GM21723 (cell line): Measurements from ENCODE around the gene TBL1XR1.

Experiments
- ATAC-seq: cut with Tn5 transposase; IDR thresholded peaks from one replicate; pipeline ENCODE4 v1.9.1; 2021; ENCODE audit warnings: mild to moderate bottlenecking, moderate library complexity; ENCODE audit not compliant: unreplicated experiment

Gene TBL1XR1

DNA sequence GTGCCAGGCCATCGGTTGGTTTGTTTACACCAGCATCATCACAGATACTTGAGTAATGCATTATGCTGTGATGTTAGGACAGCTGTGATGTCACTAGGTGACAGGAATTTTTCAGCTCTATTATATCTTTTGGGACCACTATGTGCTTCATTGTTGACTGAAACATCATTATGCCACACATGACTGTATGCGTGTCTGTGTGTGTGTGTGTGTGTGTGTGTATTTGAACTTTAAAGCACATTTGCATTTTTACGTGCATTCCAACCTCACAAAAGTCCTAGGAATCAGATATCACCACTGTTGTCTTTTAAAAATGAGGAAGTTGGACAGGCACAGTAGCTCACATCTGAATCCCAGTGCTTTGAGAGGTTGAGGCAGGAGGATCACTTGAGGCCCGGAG lies 223.0 kb downstream of the TBL1XR1 start:
- no peak for ATAC-seq

DNA sequence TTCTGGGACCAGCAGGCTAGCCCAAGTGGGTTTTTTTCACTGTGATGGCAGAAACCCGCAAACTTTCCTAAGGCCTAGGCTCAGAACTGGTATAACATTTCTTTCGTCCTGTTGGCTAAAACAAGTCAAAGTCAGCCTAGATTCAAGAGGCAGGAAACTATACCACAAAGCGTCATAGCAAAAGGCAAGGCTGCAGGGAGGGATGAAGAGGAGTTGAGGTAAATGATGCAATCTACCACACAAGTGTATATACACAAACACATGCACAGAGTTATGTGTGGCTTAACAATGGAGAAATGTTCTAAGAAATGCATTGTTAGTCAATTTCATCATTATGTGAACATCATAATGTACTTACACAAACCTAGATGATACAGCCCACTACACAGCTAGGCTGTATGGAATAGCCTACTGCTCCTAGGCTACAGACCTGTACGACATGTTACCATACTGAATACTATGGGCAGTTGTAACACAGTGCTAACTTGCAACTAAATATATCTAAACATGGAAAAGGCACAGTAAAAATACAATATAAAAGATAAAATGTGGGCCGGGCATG lies 225.6 kb downstream of the TBL1XR1 start:
- no peak for ATAC-seq

DNA sequence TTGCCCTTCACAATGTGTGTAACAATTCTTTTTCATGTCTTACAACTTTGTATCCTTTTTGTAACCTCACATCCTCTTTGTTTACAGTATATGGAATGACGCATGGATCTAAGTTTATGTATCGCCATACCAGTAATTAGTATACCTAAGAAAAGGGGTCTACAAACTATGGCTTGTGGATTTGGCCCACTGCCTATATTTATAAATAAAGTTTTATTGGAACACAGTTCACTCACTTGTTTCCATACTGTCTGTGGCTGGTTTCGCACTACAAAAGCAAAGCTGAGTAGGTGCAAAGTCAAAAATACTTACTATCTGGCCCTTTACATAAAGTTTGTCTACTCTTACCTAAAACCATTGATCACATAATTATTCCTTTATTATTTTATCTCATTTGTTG lies 226.5 kb downstream of the TBL1XR1 start:
- ATAC-seq = no peak

DNA sequence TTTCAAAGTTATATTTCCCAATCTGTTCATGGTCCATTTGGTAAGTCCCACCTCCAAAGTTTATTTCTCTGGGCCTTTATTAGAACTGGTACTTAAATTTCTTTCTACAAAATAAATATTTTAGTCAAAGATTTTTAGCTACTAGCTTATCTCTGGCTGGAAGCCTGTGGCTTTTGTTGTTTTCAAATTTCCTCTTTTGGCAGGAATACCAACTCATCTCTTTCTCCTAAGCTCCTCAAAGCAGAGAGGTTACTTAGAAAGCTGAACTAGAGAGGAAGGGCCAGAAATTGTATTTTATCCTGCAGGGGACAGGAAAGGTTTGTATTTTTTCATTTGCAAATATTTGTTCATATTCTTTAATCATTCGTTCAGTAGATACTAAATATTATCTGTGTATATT lies 227.8 kb downstream of the TBL1XR1 start:
- ATAC-seq = no peak
